C4-2B (cell line): ENCODE data around the gene KIAA0825.

Experiments
- H3K27ac ChIP-seq: fragments of 450-650 bp; 2 replicates; pipeline ENCODE4 v1.5.1; 2017
- CTCF ChIP-seq: fragments of 450-650 bp; conservative IDR thresholded peaks from 2 replicates; pipeline ENCODE4 v1.5.1; 2017; ENCODE audit warnings: mild to moderate bottlenecking
- ZFX ChIP-seq: fragments of 450-650 bp; IDR thresholded peaks from 2 replicates; pipeline ENCODE4 v1.6.1; 2017

The KIAA0825 gene

GRCh38 chr5:94618493-94619328 is at the start of gene KIAA0825, which contains the start of gene SLF1:
KIAA0825 (minus strand) TSS chr5:94618604; CDS start chr5:94537126, 81,478 bp downstream.
SLF1 (plus strand) TSS chr5:94618669; CDS start chr5:94628811, 10,142 bp downstream.
- peak within 1 kb of the TSS; percentile 81 for H3K27ac ChIP-seq
- peak; percentile 60; the same call in 1 of the 2 replicates for TF ChIP-seq ZFX
- no peak for TF ChIP-seq CTCF

GRCh38 chr5:94667937-94668336 is 49.5 kb upstream of the KIAA0825 start:
- TF ChIP-seq CTCF (no peak), ZFX (no peak)
- H3K27ac ChIP-seq: no peak overlapping the region

GRCh38 chr5:94661086-94661485 is 42.7 kb upstream of the KIAA0825 start:
- TF ChIP-seq ZFX (no peak), CTCF (no peak)
- H3K27ac ChIP-seq: no peak overlapping the region

GRCh38 chr5:94660506-94660905 is 42.1 kb upstream of the KIAA0825 start:
- no peak overlapping the region for H3K27ac ChIP-seq
- TF ChIP-seq CTCF (no peak), ZFX (no peak)

GRCh38 chr5:94658272-94658671 is 39.9 kb upstream of the KIAA0825 start:
- no peak for TF ChIP-seq CTCF
- no peak for TF ChIP-seq ZFX
- H3K27ac ChIP-seq: no peak overlapping the region

- TF ChIP-seq CTCF: no peak
- no peak for TF ChIP-seq ZFX
- H3K27ac ChIP-seq: no peak overlapping the region
These were observed 31.5 kb upstream of the KIAA0825 start for GRCh38 chr5:94649874-94650273.

GRCh38 chr5:94646758-94647157 is 28.4 kb upstream of the KIAA0825 start:
- TF ChIP-seq ZFX (no peak), CTCF (no peak)
- H3K27ac ChIP-seq: no peak overlapping the region
